K562 (cell line): Measurements from ENCODE around the gene OSBPL10. TPM values are rescaled to one million over a fixed set of nuclear protein-coding genes. Genes with fewer than 3 reads are reported as not detected.

Experiments
- ATAC-seq: fragments of 200-7000 bp; cut with Tn5 transposase; 3 replicates; pipeline ENCODE4 v1.9.1; 2020; ENCODE audit warnings: moderate library complexity
- BruUV-seq: library from RNA; stranded (reverse); fragments of 400-500 nt; replicated peaks from 2 replicates; lab custom pipeline; 2021; lab: Mats Ljungman, UMichigan
- CTCF ChIA-PET: fragments of 300-600 bp; formaldehyde crosslinking; extraction: SDS; loops from one replicate; lab custom pipeline; 2021; ENCODE audit warnings: low intra/inter-chr PET ratio; lab: Yijun Ruan, JAX
- POLR2A ChIA-PET: fragments of 300-600, 350-650 bp; sonication (Branson Sonifier 250); formaldehyde crosslinking; extraction: SDS; loops from one replicate; lab custom pipeline; 2021; ENCODE audit warnings: antibody characterized with exemption, inconsistent platforms; lab: Yijun Ruan, JAX
- DNase-seq, 4 experiments: peaks; one replicate each; pipeline versions ENCODE4 v3.0.0 to v3.0.0-alpha.2; 2011 to 2018; ENCODE audit warnings: low spot score in 3 of 4, mixed read lengths in 3 of 4; ENCODE audit errors: extremely low read depth in 1 of 4
- FAIRE-seq: peaks from 2 replicates; lab custom pipeline; 2011; peaks lifted over from hg19 to GRCh38; lab: Jason Lieb, UNC
- H2AFZ ChIP-seq: 2 replicates; pipeline ENCODE4 v1.6.0; 2011; ENCODE audit warnings: low read depth, low read length, control low read depth, inconsistent platforms
- H3K27ac ChIP-seq: fragments of 200-600 bp; 3 replicates; pipeline ENCODE4 v1.8.0; 2011; ENCODE audit warnings: low read depth, mild to moderate bottlenecking, control low read depth, inconsistent platforms, low read length, moderate library complexity, mixed read lengths; ENCODE audit errors: extremely low read depth
- H3K27me3 ChIP-seq, 2 experiments: fragments of 300-600 bp in 1 of 2; 2 replicates in 1 of 2; 3 replicates in 1 of 2; pipeline versions ENCODE4 v1.6.0 to v1.8.0; 2011; ENCODE audit warnings: inconsistent platforms in 2 of 2, low read length in 2 of 2, mild to moderate bottlenecking in 1 of 2, mixed read lengths in 1 of 2, moderate library complexity in 1 of 2; ENCODE audit not compliant: control insufficient read depth in 2 of 2, insufficient read depth in 2 of 2
- H3K36me3 ChIP-seq: fragments of 300-600 bp; 3 replicates; pipeline ENCODE4 v1.8.0; 2011; ENCODE audit warnings: mild to moderate bottlenecking, low read length, inconsistent platforms; ENCODE audit not compliant: control insufficient read depth, insufficient read depth
- H3K4me1 ChIP-seq, 2 experiments: fragments of 200-600 bp in 1 of 2; replicated peaks in 1 of 2; 2 replicates in 1 of 2; 3 replicates in 1 of 2; pipeline versions ENCODE4 v1.5.1 to v1.8.0; 2011; ENCODE audit warnings: inconsistent platforms in 2 of 2, low read length in 2 of 2, mild to moderate bottlenecking in 1 of 2, mixed read lengths in 1 of 2, moderate library complexity in 1 of 2; ENCODE audit not compliant: control insufficient read depth in 2 of 2, insufficient read depth in 2 of 2
- H3K4me2 ChIP-seq: 2 replicates; pipeline ENCODE4 v1.6.1; 2011; ENCODE audit warnings: low read length, control low read depth, inconsistent platforms, mixed read lengths; ENCODE audit not compliant: insufficient read depth
- H3K4me3 ChIP-seq: fragments of 200-600 bp; sonication (generic), shearing (Covaris generic); 2 replicates; pipeline ENCODE4 v1.5.1; 2016; ENCODE audit warnings: control low read depth, inconsistent platforms
- H3K79me2 ChIP-seq: fragments of 200-600 bp; 3 replicates; pipeline ENCODE4 v1.8.0; 2011; ENCODE audit warnings: low read length, inconsistent platforms; ENCODE audit not compliant: control insufficient read depth, insufficient read depth
- H3K9ac ChIP-seq, 2 experiments: 2 replicates each; pipeline versions ENCODE4 v1.6.0 to v1.6.1; 2011; ENCODE audit warnings: low read depth in 2 of 2, low read length in 2 of 2, control low read depth in 1 of 2, inconsistent platforms in 1 of 2, mild to moderate bottlenecking in 1 of 2, mixed read lengths in 1 of 2; ENCODE audit not compliant: insufficient read depth in 1 of 2
- H3K9me1 ChIP-seq: one replicate; pipeline ENCODE4 v1.6.0; 2011; ENCODE audit warnings: inconsistent platforms, mild to moderate bottlenecking, low read length, moderate library complexity; ENCODE audit not compliant: control insufficient read depth, insufficient read depth
- H3K9me3 ChIP-seq: replicated peaks from 2 replicates; pipeline ENCODE4 v1.5.1; 2011; ENCODE audit warnings: low read depth, low read length, inconsistent platforms; ENCODE audit not compliant: control insufficient read depth, insufficient read depth
- H4K20me1 ChIP-seq: replicated peaks from 2 replicates; pipeline ENCODE4 v1.6.1; 2011; ENCODE audit warnings: low read length, inconsistent platforms, mixed read lengths; ENCODE audit not compliant: control insufficient read depth, insufficient read depth
- FIP1L1 ChIP-seq: fragments of 200-400 bp; formaldehyde crosslinking; IDR thresholded peaks from 2 replicates; pipeline ENCODE4 v1.6.1; 2018; ENCODE audit warnings: mild to moderate bottlenecking, low read depth, low read length; ENCODE audit not compliant: poor library complexity, severe bottlenecking
- FOXM1 ChIP-seq, 2 experiments: fragments of 450-650 bp in 1 of 2; sonication (generic) in 1 of 2; formaldehyde crosslinking in 1 of 2; IDR thresholded peaks; 2 replicates each; pipeline versions ENCODE4 v1.6.1 to v1.9.0; 2017 to 2022; ENCODE audit warnings: low read depth in 2 of 2, mild to moderate bottlenecking in 2 of 2, missing genetic modification reagents in 1 of 2, moderate library complexity in 1 of 2
- GTF2E2 ChIP-seq: fragments of 200-800 bp; sonication (Bioruptor generic); IDR thresholded peaks from 2 replicates; pipeline ENCODE4 v1.6.1; 2016; ENCODE audit warnings: missing genetic modification characterization, missing compliant biosample characterization
- HLTF ChIP-seq: fragments of 450-650 bp; IDR thresholded peaks from 2 replicates; pipeline ENCODE4 v1.6.1; 2016
- HNRNPL ChIP-seq: fragments of 200-400 bp; formaldehyde crosslinking; IDR thresholded peaks from 2 replicates; pipeline ENCODE4 v1.6.1; 2017; ENCODE audit warnings: low read depth, mild to moderate bottlenecking, low read length
- MEF2A ChIP-seq: IDR thresholded peaks from 2 replicates; pipeline ENCODE4 v1.6.1; 2011; ENCODE audit warnings: low read depth, mild to moderate bottlenecking, low read length, moderate library complexity; ENCODE audit not compliant: control insufficient read depth
- RFX7 ChIP-seq: fragments of 250-450 bp; sonication (Bioruptor Pico); IDR thresholded peaks from 2 replicates; pipeline ENCODE4 v1.5.1; 2021; ENCODE audit warnings: mild to moderate bottlenecking
- WGBS: fragments of 100-300 bp; shearing (Covaris generic); methylation state at CpG from one replicate; pipeline ENCODE4 v1.1.6; 2016; ENCODE audit warnings: low coverage, mixed read lengths; ENCODE audit not compliant: insufficient coverage; ENCODE audit errors: missing lambda C conversion rate; 5-methylcytosine and 5-hydroxymethylcytosine counted together
- in situ Hi-C: fragments of 300-500 bp; cut with MboI; formaldehyde crosslinking; loops from 4 replicates; pipeline ENCODE4 v1.15.0; 2018; ENCODE audit warnings: inconsistent platforms, mixed read lengths
- intact Hi-C: fragments of 100-400 bp; cut with micrococcal nuclease; formaldehyde crosslinking; loops from 2 replicates; pipeline ENCODE4 v1.14.2; 2022
- polyA plus RNA-seq, 8 experiments: library from polyadenylated mRNA; depleted of rRNA in 4 of 8; stranded (reverse) in 5 of 8; unstranded in 3 of 8; fragments of >200 nt; fragmentation: Nextera tagmentation in 2 of 8; fragmentation: Illumina TruSeq in 1 of 8; extraction: Ambion mirVana in 2 of 8; extraction: Trizol in 1 of 8; gene quantifications; 2 replicates each; pipeline versions ENCODE4 v1.2.1 to v1.2.3, GENCODE V29; 2011 to 2014; ENCODE audit warnings: inconsistent platforms in 1 of 8, missing spikeins in 1 of 8
- total RNA-seq, 7 experiments: library from RNA; depleted of rRNA in 6 of 7; stranded (reverse); fragments of >200 nt in 6 of 7; fragmentation: Illumina TruSeq in 2 of 7; extraction: Trizol in 2 of 7; gene quantifications; 2 replicates each; pipeline versions ENCODE4 v1.2.1 to v1.2.3, GENCODE V29; 2011 to 2021; ENCODE audit warnings: low replicate concordance in 1 of 7
- TF ChIP-seq, protein P1 (sequence below), 2 experiments: IDR thresholded peaks; 2 replicates each; pipeline ENCODE4 v1.6.1; 2012; ENCODE audit warnings: improper control_type of control experiment in 2 of 2, low read depth in 2 of 2, low read length in 2 of 2, borderline replicate concordance in 1 of 2

OSBPL10 gene
- total and polyA plus RNA-seq, 9 of the 15 experiments (the other 6 are each of a cell fraction or from before 2014, with no cell fraction given) = 0.03 to 0.19 (median 0.14) TPM; not detected in 2

DNA sequence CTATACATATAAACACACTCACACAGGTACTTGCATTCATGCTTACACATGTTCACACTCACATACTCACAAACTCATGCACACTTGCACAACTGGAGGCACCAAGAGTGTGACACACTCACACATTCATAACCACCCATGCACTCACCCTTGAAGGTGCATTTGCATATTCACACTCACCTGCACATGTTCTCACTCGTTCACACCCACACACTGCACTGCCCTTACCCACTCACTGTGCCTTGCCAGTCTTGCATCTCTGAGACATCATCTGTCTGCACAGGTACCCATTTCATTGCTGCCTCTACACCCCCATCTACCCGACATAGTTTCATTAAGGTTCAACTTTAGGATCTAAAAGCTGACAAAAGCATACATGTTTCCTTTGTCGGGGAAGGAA is 95.8 kb downstream of the OSBPL10 start (continued):
- TF ChIP-seq, protein P1, sequence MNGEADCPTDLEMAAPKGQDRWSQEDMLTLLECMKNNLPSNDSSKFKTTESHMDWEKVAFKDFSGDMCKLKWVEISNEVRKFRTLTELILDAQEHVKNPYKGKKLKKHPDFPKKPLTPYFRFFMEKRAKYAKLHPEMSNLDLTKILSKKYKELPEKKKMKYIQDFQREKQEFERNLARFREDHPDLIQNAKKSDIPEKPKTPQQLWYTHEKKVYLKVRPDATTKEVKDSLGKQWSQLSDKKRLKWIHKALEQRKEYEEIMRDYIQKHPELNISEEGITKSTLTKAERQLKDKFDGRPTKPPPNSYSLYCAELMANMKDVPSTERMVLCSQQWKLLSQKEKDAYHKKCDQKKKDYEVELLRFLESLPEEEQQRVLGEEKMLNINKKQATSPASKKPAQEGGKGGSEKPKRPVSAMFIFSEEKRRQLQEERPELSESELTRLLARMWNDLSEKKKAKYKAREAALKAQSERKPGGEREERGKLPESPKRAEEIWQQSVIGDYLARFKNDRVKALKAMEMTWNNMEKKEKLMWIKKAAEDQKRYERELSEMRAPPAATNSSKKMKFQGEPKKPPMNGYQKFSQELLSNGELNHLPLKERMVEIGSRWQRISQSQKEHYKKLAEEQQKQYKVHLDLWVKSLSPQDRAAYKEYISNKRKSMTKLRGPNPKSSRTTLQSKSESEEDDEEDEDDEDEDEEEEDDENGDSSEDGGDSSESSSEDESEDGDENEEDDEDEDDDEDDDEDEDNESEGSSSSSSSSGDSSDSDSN (IDR thresholded peaks at IDR 0.05; ENCODE audit: borderline replicate concordance in 1 of 2, low read depth in 2 of 2, low read length in 2 of 2) = no peak
- no peak for TF ChIP-seq GTF2E2

DNA sequence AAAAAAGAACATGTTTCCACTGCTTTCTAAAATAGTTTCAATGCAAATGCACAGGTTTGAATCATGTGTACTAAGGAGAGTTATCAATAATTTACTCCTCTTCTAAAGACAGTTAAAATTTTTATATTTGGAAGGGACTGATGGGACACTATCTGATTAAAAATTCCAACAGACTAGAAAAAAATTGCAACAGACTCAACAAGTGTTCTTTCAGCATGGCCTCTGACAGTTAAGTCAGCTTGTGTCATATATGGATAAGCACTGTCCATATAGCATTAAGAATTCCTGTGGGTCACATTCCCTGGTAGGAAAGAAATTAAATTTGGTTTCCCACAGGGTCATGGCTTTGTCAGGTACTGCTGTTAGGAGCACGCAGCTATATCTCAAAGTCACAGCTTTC is 96.8 kb downstream of the OSBPL10 start:
- H3K4me3 ChIP-seq = no peak overlapping the region
- peak; percentile 49 for FAIRE-seq
- DNase-seq = no peak
- intact Hi-C loops = no loop called here
- H3K4me1 ChIP-seq = no peaks in the 10 kb centered on the region
- no peaks in the 10 kb centered on the region for H3K9me3 ChIP-seq
- ChIA-PET POLR2A (no interaction called here), CTCF (no interaction called here)
- no peak overlapping the region for H3K9ac ChIP-seq
- in situ Hi-C loops = no loop called here
- 0% methylated on average over 1 of the region's 1 CpG for WGBS
- H3K9me1 ChIP-seq = no peaks in the 10 kb centered on the region
- no peak overlapping the region for H2AFZ ChIP-seq
- no peak overlapping the region for H3K4me2 ChIP-seq
- ATAC-seq = no peak
- H3K79me2 ChIP-seq = no peaks in the 10 kb centered on the region
- H3K27ac ChIP-seq = no peak overlapping the region
- H4K20me1 ChIP-seq = no peaks in the 10 kb centered on the region
- no peaks in the 10 kb centered on the region for H3K36me3 ChIP-seq
- BruUV-seq = no TSS peak
- peaks cover 0 to 23% of the 10 kb centered on the region in 2 experiments; a peak in 3 of 5 replicates for H3K27me3 ChIP-seq
- TF ChIP-seq FIP1L1 (no peak), MEF2A (no peak), HLTF (no peak), HNRNPL (no peak), RFX7 (CRISPR knock-in tag) (no peak), FOXM1 (IDR thresholded peaks at IDR 0.05; ENCODE audit: low read depth) (no peak), FOXM1 (CRISPR knock-in tag; IDR thresholded peaks at IDR 0.05; ENCODE audit: low read depth) (no peak)
